Measurements from ENCODE around the gene A1BG.

A1BG gene

GRCh38 chr19:58300620-58301019 lies 52.7 kb downstream of the A1BG start:
- Histone ChIP-seq H3F3A (ENCODE audit: low read depth) (no peaks in the 10 kb centered on the region), H3K4me1 (ENCODE audit: insufficient read depth, low read length, poor library complexity, severe bottlenecking) (peaks cover 4% of the 10 kb centered on the region), H3K79me2 (ENCODE audit: insufficient read depth, low read length) (peaks cover 16% of the 10 kb centered on the region), H4K20me1 (ENCODE audit: insufficient read depth, low read length, poor library complexity, severe bottlenecking) (no peaks in the 10 kb centered on the region), H2AFZ (ENCODE audit: low read length) (no peak overlapping the region), H3K9ac (ENCODE audit: low read depth, low read length, poor library complexity, severe bottlenecking) (no peak overlapping the region), H3K4me3 (ENCODE audit: low read length, poor library complexity, severe bottlenecking) (no peak overlapping the region), H3K4me2 (ENCODE audit: low read depth, low read length, poor library complexity, severe bottlenecking) (no peak overlapping the region), H3K36me3 (ENCODE audit: insufficient read depth, low read length) (peaks cover 35% of the 10 kb centered on the region; the same call in 1 of the 2 replicates), H3K27me3 (ENCODE audit: insufficient read depth, low read length, poor library complexity, severe bottlenecking) (no peaks in the 10 kb centered on the region), H3K9me3 (ENCODE audit: insufficient read depth, low read depth, low read length) (no peaks in the 10 kb centered on the region), H3K9me2 (replicated peaks; ENCODE audit: low read depth, low read length) (no peaks in the 10 kb centered on the region)
- no peak for TF ChIP-seq CTCF (conservative IDR thresholded peaks at IDR 0.05; ENCODE audit: low read length)
- no peak for TF ChIP-seq EZH2phosphoT487 (IDR thresholded peaks at IDR 0.05; ENCODE audit: borderline replicate concordance)

- Histone ChIP-seq H3K9me2 (replicated peaks; ENCODE audit: low read depth, low read length) (no peaks in the 10 kb centered on the region), H3K9ac (ENCODE audit: low read depth, low read length, poor library complexity, severe bottlenecking) (no peak overlapping the region), H3K79me2 (ENCODE audit: insufficient read depth, low read length) (peaks cover 19% of the 10 kb centered on the region; the same call in 1 of the 2 replicates), H3K4me1 (ENCODE audit: insufficient read depth, low read length, poor library complexity, severe bottlenecking) (no peaks in the 10 kb centered on the region), H3K4me3 (ENCODE audit: low read length, poor library complexity, severe bottlenecking) (no peak overlapping the region), H3F3A (ENCODE audit: low read depth) (no peaks in the 10 kb centered on the region), H3K4me2 (ENCODE audit: low read depth, low read length, poor library complexity, severe bottlenecking) (no peak overlapping the region), H3K27me3 (ENCODE audit: insufficient read depth, low read length, poor library complexity, severe bottlenecking) (no peaks in the 10 kb centered on the region), H2AFZ (ENCODE audit: low read length) (no peak overlapping the region), H3K36me3 (ENCODE audit: insufficient read depth, low read length) (peaks cover 76% of the 10 kb centered on the region; the same call in 1 of the 2 replicates), H4K20me1 (ENCODE audit: insufficient read depth, low read length, poor library complexity, severe bottlenecking) (no peaks in the 10 kb centered on the region), H3K9me3 (ENCODE audit: insufficient read depth, low read depth, low read length) (peaks cover 7% of the 10 kb centered on the region; the same call in 1 of the 2 replicates)
- no peak for TF ChIP-seq EZH2phosphoT487 (IDR thresholded peaks at IDR 0.05; ENCODE audit: borderline replicate concordance)
- no peak for TF ChIP-seq CTCF (conservative IDR thresholded peaks at IDR 0.05; ENCODE audit: low read length)
Measured at GRCh38 chr19:58296104-58296503, 57.2 kb downstream of the A1BG start.

Measured in Loucy (cell line).